Thyroid gland (tissue), 4 donors: ENCODE results near the gene E2F4. TPM values are rescaled to one million over a fixed set of nuclear protein-coding genes. Genes with fewer than 3 reads are reported as not detected.
A peak's percentile ranks its signal among the peaks of the same experiment; 100 is the strongest.

ENCODE experiments used
- DNase-seq, 2 donors: peaks; one replicate each; pipeline ENCODE4 v3.0.0-alpha.2; 2019
- H3K27ac ChIP-seq, 3 donors: fragments of 200-600 bp; sonication (generic); 1 replicate in 2 of 3; 2 replicates in 1 of 3; pipeline ENCODE4 v1.5.1; 2016 to 2019; ENCODE audit warnings: mild to moderate bottlenecking in 1 of 3, moderate library complexity in 1 of 3
- H3K27me3 ChIP-seq: fragments of 200-600 bp; sonication (generic); one replicate; pipeline ENCODE4 v1.5.1; 2019
- H3K36me3 ChIP-seq, 2 donors: fragments of 200-600 bp; sonication (generic); one replicate each; pipeline ENCODE4 v1.5.1; 2016 to 2019
- H3K4me1 ChIP-seq, 2 donors: fragments of 200-600 bp; sonication (generic); one replicate each; pipeline ENCODE4 v1.5.1; 2017 to 2019
- H3K4me3 ChIP-seq, 3 donors: fragments of 200-600 bp; sonication (generic); replicated peaks in 1 of 3; 1 replicate in 2 of 3; 2 replicates in 1 of 3; pipeline ENCODE4 v1.5.1; 2016; ENCODE audit warnings: mild to moderate bottlenecking in 1 of 3
- H3K9me3 ChIP-seq: fragments of 200-600 bp; sonication (generic); one replicate; pipeline ENCODE4 v1.5.1; 2017
- CTCF ChIP-seq, 6 experiments: fragments of 200-600 bp in 3 of 6; fragments of 450-650 bp in 3 of 6; sonication (generic) in 3 of 6; IDR thresholded peaks; one replicate each; pipeline ENCODE4 v1.5.1; 2016 to 2019; ENCODE audit warnings: antibody characterized with exemption in 6 of 6, mild to moderate bottlenecking in 2 of 6, inconsistent platforms in 1 of 6, moderate library complexity in 1 of 6
- POLR2A ChIP-seq, 2 donors: fragments of 450-650 bp; IDR thresholded peaks; one replicate each; pipeline ENCODE4 v1.6.1; 2017; ENCODE audit warnings: antibody characterized with exemption in 2 of 2, mild to moderate bottlenecking in 2 of 2, moderate library complexity in 1 of 2
- whole genome bisulfite sequencing, 2 donors: methylation state at CpG; one replicate each; pipeline ENCODE4 v1.1.5; 2017; 5-methylcytosine and 5-hydroxymethylcytosine counted together
- intact Hi-C: fragments of 100-400 bp; cut with DNase I; formaldehyde crosslinking; loops from one replicate; pipeline ENCODE4 v1.15.1; 2023
- total RNA-seq, 4 donors: library from RNA; depleted of rRNA; stranded (reverse); fragments of >200 nt; gene quantifications; one replicate each; pipeline ENCODE4 v1.2.3, GENCODE V29; 2016

E2F4 gene
- total RNA-seq, 4 donors from 2014 or later: 77.6 to 117 (median 89.1) TPM

GRCh38 chr16:67174706-67175231, 17.2 kb upstream of the E2F4 start:
- intact Hi-C loops: no loop called here
- peak overlapping the region; percentile 77 to 94 (median 92) for H3K27ac ChIP-seq
- no peaks in the 10 kb centered on the region for H3K36me3 ChIP-seq
- 34 to 62% methylated on average over 11 to 17 of the region's 31 CpGs for WGBS, 2 donors
- TF ChIP-seq POLR2A (IDR thresholded peaks at IDR 0.05) (no peak), CTCF (IDR thresholded peaks at IDR 0.05) (no peak)
- H3K27me3 ChIP-seq: no peaks in the 10 kb centered on the region
- no peaks in the 10 kb centered on the region for H3K9me3 ChIP-seq
- DNase-seq: no peak
- peaks cover 33 to 49% of the 10 kb centered on the region in 2 donors for H3K4me1 ChIP-seq
- H3K4me3 ChIP-seq: peak overlapping the region in 2 of 3 donors; percentile 8 to 32

- H3K27me3 ChIP-seq: no peaks in the 10 kb centered on the region
- DNase-seq: no peak
- TF ChIP-seq POLR2A (IDR thresholded peaks at IDR 0.05) (no peak), CTCF (IDR thresholded peaks at IDR 0.05) (no peak)
- no peak overlapping the region for H3K27ac ChIP-seq
- intact Hi-C loops: no loop called here
- no peak overlapping the region for H3K4me3 ChIP-seq
- no peaks in the 10 kb centered on the region for H3K36me3 ChIP-seq
- H3K4me1 ChIP-seq: peaks cover 24 to 35% of the 10 kb centered on the region in 2 donors
- H3K9me3 ChIP-seq: no peaks in the 10 kb centered on the region
- WGBS, 2 donors: 96 to 100% methylated on average over 5 to 7 of the region's 12 CpGs
Observed at GRCh38 chr16:67176662-67177061, 15.3 kb upstream of the E2F4 start.

GRCh38 chr16:67177743-67178699, 13.9 kb upstream of the E2F4 start:
- no peaks in the 10 kb centered on the region for H3K27me3 ChIP-seq
- DNase-seq: peak; percentile 89
- no peaks in the 10 kb centered on the region for H3K36me3 ChIP-seq
- peak overlapping the region; percentile 51 to 74 (median 55) for H3K27ac ChIP-seq
- WGBS, 2 donors: 7 to 21% methylated on average over 15 to 24 of the region's 73 CpGs
- peak in 2 of 6 experiments; percentile 22 to 26 for TF ChIP-seq CTCF (IDR thresholded peaks at IDR 0.05)
- TF ChIP-seq POLR2A (IDR thresholded peaks at IDR 0.05): peak in 1 of 2 donors; percentile 64
- intact Hi-C loops: no loop called here
- H3K4me3 ChIP-seq: peak overlapping the region in 1 of 3 donors; percentile 41
- peaks cover 26 to 37% of the 10 kb centered on the region in 2 donors for H3K4me1 ChIP-seq
- H3K9me3 ChIP-seq: no peaks in the 10 kb centered on the region

GRCh38 chr16:67179421-67180080, 12.4 kb upstream of the E2F4 start:
- 92 to 98% methylated on average over 7 to 12 of the region's 13 CpGs for WGBS, 2 donors
- no peaks in the 10 kb centered on the region for H3K9me3 ChIP-seq
- intact Hi-C loops: loop anchor here (10.0 kb wide), 2 partner anchors 205 to 285 kb away; no protein-coding TSS in a partner anchor
- H3K27ac ChIP-seq: no peak overlapping the region
- no peaks in the 10 kb centered on the region for H3K36me3 ChIP-seq
- H3K4me1 ChIP-seq: peaks cover 20 to 31% of the 10 kb centered on the region in 2 donors
- no peak for DNase-seq
- no peak overlapping the region for H3K4me3 ChIP-seq
- TF ChIP-seq CTCF (IDR thresholded peaks at IDR 0.05) (no peak), POLR2A (IDR thresholded peaks at IDR 0.05) (no peak)
- no peaks in the 10 kb centered on the region for H3K27me3 ChIP-seq
